ENCODE measurements around the gene PADI4.

DNA sequence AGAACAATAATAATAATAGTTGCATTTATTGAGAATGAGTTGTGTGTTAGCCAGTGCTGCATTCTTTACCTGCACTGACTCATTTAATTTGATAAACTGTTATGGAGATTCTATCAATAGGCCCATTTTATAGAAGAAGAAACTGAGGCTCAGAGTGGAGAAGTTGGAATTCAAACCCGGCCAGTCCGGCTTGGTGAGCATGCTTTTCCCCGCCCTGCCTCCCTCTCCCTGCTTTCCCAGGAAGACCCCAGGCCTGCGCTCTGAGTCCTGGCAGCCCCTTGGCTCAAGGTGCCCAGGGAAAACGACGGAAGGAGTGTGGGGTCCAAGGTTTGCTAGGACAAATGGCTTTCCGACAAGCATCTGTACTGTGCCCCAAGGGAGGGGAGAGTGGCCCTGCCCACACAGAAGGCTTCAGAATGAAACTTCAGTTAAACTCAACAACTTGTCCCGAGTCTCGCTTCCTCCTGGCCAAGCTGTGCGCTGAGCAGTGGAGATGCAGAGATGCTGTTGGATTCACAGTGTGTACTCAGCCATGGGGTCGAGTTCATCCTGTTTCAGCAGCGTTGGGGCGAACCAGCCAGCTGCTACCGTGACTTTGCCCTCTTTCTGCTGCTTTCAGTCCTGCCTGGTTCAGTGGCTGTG, 40.7 kb downstream of the PADI4 start:
- TF ChIP-seq, protein P1, sequence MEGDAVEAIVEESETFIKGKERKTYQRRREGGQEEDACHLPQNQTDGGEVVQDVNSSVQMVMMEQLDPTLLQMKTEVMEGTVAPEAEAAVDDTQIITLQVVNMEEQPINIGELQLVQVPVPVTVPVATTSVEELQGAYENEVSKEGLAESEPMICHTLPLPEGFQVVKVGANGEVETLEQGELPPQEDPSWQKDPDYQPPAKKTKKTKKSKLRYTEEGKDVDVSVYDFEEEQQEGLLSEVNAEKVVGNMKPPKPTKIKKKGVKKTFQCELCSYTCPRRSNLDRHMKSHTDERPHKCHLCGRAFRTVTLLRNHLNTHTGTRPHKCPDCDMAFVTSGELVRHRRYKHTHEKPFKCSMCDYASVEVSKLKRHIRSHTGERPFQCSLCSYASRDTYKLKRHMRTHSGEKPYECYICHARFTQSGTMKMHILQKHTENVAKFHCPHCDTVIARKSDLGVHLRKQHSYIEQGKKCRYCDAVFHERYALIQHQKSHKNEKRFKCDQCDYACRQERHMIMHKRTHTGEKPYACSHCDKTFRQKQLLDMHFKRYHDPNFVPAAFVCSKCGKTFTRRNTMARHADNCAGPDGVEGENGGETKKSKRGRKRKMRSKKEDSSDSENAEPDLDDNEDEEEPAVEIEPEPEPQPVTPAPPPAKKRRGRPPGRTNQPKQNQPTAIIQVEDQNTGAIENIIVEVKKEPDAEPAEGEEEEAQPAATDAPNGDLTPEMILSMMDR (IDR thresholded peaks at IDR 0.05; ENCODE audit: low read depth, low read length, missing input control): no peak
- TF ChIP-seq TAF1 (conservative IDR thresholded peaks at IDR 0.05): no peak
- TF ChIP-seq, protein P2, sequence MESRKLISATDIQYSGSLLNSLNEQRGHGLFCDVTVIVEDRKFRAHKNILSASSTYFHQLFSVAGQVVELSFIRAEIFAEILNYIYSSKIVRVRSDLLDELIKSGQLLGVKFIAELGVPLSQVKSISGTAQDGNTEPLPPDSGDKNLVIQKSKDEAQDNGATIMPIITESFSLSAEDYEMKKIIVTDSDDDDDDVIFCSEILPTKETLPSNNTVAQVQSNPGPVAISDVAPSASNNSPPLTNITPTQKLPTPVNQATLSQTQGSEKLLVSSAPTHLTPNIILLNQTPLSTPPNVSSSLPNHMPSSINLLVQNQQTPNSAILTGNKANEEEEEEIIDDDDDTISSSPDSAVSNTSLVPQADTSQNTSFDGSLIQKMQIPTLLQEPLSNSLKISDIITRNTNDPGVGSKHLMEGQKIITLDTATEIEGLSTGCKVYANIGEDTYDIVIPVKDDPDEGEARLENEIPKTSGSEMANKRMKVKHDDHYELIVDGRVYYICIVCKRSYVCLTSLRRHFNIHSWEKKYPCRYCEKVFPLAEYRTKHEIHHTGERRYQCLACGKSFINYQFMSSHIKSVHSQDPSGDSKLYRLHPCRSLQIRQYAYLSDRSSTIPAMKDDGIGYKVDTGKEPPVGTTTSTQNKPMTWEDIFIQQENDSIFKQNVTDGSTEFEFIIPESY (IDR thresholded peaks at IDR 0.05): no peak
